ENCODE results near the gene RSPRY1. TPM values are rescaled to one million over a fixed set of nuclear protein-coding genes. Genes with fewer than 3 reads are reported as not detected.

The RSPRY1 gene
- total and polyA plus RNA-seq, 2 experiments from 2014 or later = 39.1 to 42.7 TPM

- H3K27ac ChIP-seq = no peak overlapping the region
- in situ Hi-C loops (cut with MboI) = no loop called here
These were observed 83.0 kb downstream of the RSPRY1 start for GRCh38 chr16:57268804-57269800.

GRCh38 chr16:57270221-57271062, 84.3 kb downstream of the RSPRY1 start:
- no peaks in the 10 kb centered on the region for H4K20me1 ChIP-seq (ENCODE audit: insufficient read depth)
- H3K27ac ChIP-seq = no peak overlapping the region
- no peaks in the 10 kb centered on the region for H3K9me3 ChIP-seq (ENCODE audit: low read depth)
- no peak overlapping the region for H3K9ac ChIP-seq
- in situ Hi-C loops (cut with MboI) = no loop called here
- no peaks in the 10 kb centered on the region for H3K9me2 ChIP-seq (ENCODE audit: insufficient read depth)
- H3K79me2 ChIP-seq (ENCODE audit: insufficient read depth) = no peaks in the 10 kb centered on the region
- H3K27me3 ChIP-seq (replicated peaks; ENCODE audit: insufficient read depth) = 0 out of 2 replicates have a peak, but pooled peaks cover 3% of the 10 kb centered on the region
- H2AFZ ChIP-seq = no peak overlapping the region
- H3F3A ChIP-seq (ENCODE audit: insufficient read depth) = no peaks in the 10 kb centered on the region
- H3K4me2 ChIP-seq (ENCODE audit: unreplicated experiment) = no peak overlapping the region
- no peak for DNase-seq
- H3K4me1 ChIP-seq (ENCODE audit: insufficient read depth) = no peaks in the 10 kb centered on the region
- 77 to 78% methylated on average over 21 to 25 of the region's 25 CpGs for WGBS, 2 experiments (ENCODE audit: low coverage in 1 of 2, low lambda C conversion rate in 2 of 2, missing lambda C conversion rate in 2 of 2)
- TF ChIP-seq EZH2phosphoT487 (IDR thresholded peaks at IDR 0.05; ENCODE audit: insufficient read depth, low read depth) = no peak
- no peak for TF ChIP-seq EZH2 (IDR thresholded peaks at IDR 0.05; ENCODE audit: insufficient read depth, poor library complexity, severe bottlenecking)
- no peak overlapping the region for H3K4me3 ChIP-seq
- H3K36me3 ChIP-seq (ENCODE audit: low read depth) = no peaks in the 10 kb centered on the region

More at GRCh38 chr16:57268804-57269800, 83.0 kb downstream of the RSPRY1 start:
- H3K9me3 ChIP-seq (ENCODE audit: low read depth) = no peaks in the 10 kb centered on the region
- H3K4me3 ChIP-seq = no peak overlapping the region
- 0 out of 2 replicates have a peak, but pooled peaks cover 3% of the 10 kb centered on the region for H3K27me3 ChIP-seq (replicated peaks; ENCODE audit: insufficient read depth)
- no peaks in the 10 kb centered on the region for H3K79me2 ChIP-seq (ENCODE audit: insufficient read depth)
- TF ChIP-seq EZH2phosphoT487 (IDR thresholded peaks at IDR 0.05; ENCODE audit: insufficient read depth, low read depth) (no peak), EZH2 (IDR thresholded peaks at IDR 0.05; ENCODE audit: insufficient read depth, poor library complexity, severe bottlenecking) (no peak)
- H3K4me2 ChIP-seq (ENCODE audit: unreplicated experiment) = no peak overlapping the region
- DNase-seq = no peak
- H2AFZ ChIP-seq = no peak overlapping the region
- H4K20me1 ChIP-seq (ENCODE audit: insufficient read depth) = no peaks in the 10 kb centered on the region
- H3F3A ChIP-seq (ENCODE audit: insufficient read depth) = no peaks in the 10 kb centered on the region
- no peaks in the 10 kb centered on the region for H3K9me2 ChIP-seq (ENCODE audit: insufficient read depth)
- H3K4me1 ChIP-seq (ENCODE audit: insufficient read depth) = no peaks in the 10 kb centered on the region
- no peaks in the 10 kb centered on the region for H3K36me3 ChIP-seq (ENCODE audit: low read depth)
- no peak overlapping the region for H3K9ac ChIP-seq
- 62 to 68% methylated on average over 14 of the region's 14 CpGs for WGBS, 2 experiments (ENCODE audit: low coverage in 1 of 2, low lambda C conversion rate in 2 of 2, missing lambda C conversion rate in 2 of 2)

- Histone ChIP-seq H3K36me3 (ENCODE audit: low read depth) (no peaks in the 10 kb centered on the region), H4K20me1 (ENCODE audit: insufficient read depth) (no peaks in the 10 kb centered on the region), H3K27me3 (replicated peaks; ENCODE audit: insufficient read depth) (0 out of 2 replicates have a peak, but pooled peaks cover 3% of the 10 kb centered on the region), H3F3A (ENCODE audit: insufficient read depth) (no peaks in the 10 kb centered on the region), H2AFZ (no peak overlapping the region), H3K79me2 (ENCODE audit: insufficient read depth) (no peaks in the 10 kb centered on the region), H3K9me2 (ENCODE audit: insufficient read depth) (no peaks in the 10 kb centered on the region), H3K9ac (no peak overlapping the region), H3K27ac (no peak overlapping the region), H3K9me3 (ENCODE audit: low read depth) (no peaks in the 10 kb centered on the region), H3K4me1 (ENCODE audit: insufficient read depth) (no peaks in the 10 kb centered on the region), H3K4me2 (ENCODE audit: unreplicated experiment) (no peak overlapping the region), H3K4me3 (no peak overlapping the region)
- TF ChIP-seq EZH2phosphoT487 (IDR thresholded peaks at IDR 0.05; ENCODE audit: insufficient read depth, low read depth) (no peak), EZH2 (IDR thresholded peaks at IDR 0.05; ENCODE audit: insufficient read depth, poor library complexity, severe bottlenecking) (no peak)
- 82 to 84% methylated on average over 7 of the region's 7 CpGs for WGBS, 2 experiments (ENCODE audit: low coverage in 1 of 2, low lambda C conversion rate in 2 of 2, missing lambda C conversion rate in 2 of 2)
- in situ Hi-C loops (cut with MboI) = no loop called here
- DNase-seq = no peak
These were observed 84.9 kb downstream of the RSPRY1 start for GRCh38 chr16:57271063-57271345.

GRCh38 chr16:57271867-57272495, 85.9 kb downstream of the RSPRY1 start:
- H3K4me3 ChIP-seq = no peak overlapping the region
- no peak overlapping the region for H3K4me2 ChIP-seq (ENCODE audit: unreplicated experiment)
- H3K27me3 ChIP-seq (replicated peaks; ENCODE audit: insufficient read depth) = 0 out of 2 replicates have a peak, but pooled peaks cover under 1% of the 10 kb centered on the region
- H3K79me2 ChIP-seq (ENCODE audit: insufficient read depth) = no peaks in the 10 kb centered on the region
- no peak overlapping the region for H3K27ac ChIP-seq
- H3K36me3 ChIP-seq (ENCODE audit: low read depth) = no peaks in the 10 kb centered on the region
- TF ChIP-seq EZH2 (IDR thresholded peaks at IDR 0.05; ENCODE audit: insufficient read depth, poor library complexity, severe bottlenecking) = no peak
- TF ChIP-seq EZH2phosphoT487 (IDR thresholded peaks at IDR 0.05; ENCODE audit: insufficient read depth, low read depth) = no peak
- H3F3A ChIP-seq (ENCODE audit: insufficient read depth) = 0 out of 2 replicates have a peak, but pooled peaks cover 4% of the 10 kb centered on the region
- no peaks in the 10 kb centered on the region for H3K9me2 ChIP-seq (ENCODE audit: insufficient read depth)
- in situ Hi-C loops (cut with MboI) = no loop called here
- 70 to 77% methylated on average over 4 to 5 of the region's 5 CpGs for WGBS, 2 experiments (ENCODE audit: low coverage in 1 of 2, low lambda C conversion rate in 2 of 2, missing lambda C conversion rate in 2 of 2)
- H4K20me1 ChIP-seq (ENCODE audit: insufficient read depth) = no peaks in the 10 kb centered on the region
- H2AFZ ChIP-seq = no peak overlapping the region
- H3K9ac ChIP-seq = no peak overlapping the region
- DNase-seq = no peak
- peaks cover 5% of the 10 kb centered on the region; the same call in 1 of the 2 replicates for H3K4me1 ChIP-seq (ENCODE audit: insufficient read depth)
- H3K9me3 ChIP-seq (ENCODE audit: low read depth) = no peaks in the 10 kb centered on the region

Measured in GM23248 (cell line).